Lower leg skin (tissue), 4 donors: Measurements from ENCODE around the gene ZC3H8. TPM values are rescaled to one million over a fixed set of nuclear protein-coding genes. Genes with fewer than 3 reads are reported as not detected.

ENCODE experiments used
- DNase-seq, 2 donors: peaks; one replicate each; pipeline ENCODE4 v3.0.0-alpha.2; 2019; ENCODE audit warnings: low spot score in 2 of 2
- H3K4me3 ChIP-seq: fragments of 200-600 bp; sonication (generic); 2 replicates; pipeline ENCODE4 v1.5.1; 2017; ENCODE audit warnings: mild to moderate bottlenecking, low read depth; ENCODE audit not compliant: poor library complexity, severe bottlenecking
- POLR2A ChIP-seq, 2 donors: fragments of 450-650 bp; IDR thresholded peaks; one replicate each; pipeline ENCODE4 v1.6.1; 2016 to 2017; ENCODE audit warnings: antibody characterized with exemption in 2 of 2, mild to moderate bottlenecking in 1 of 2, moderate library complexity in 1 of 2
- WGBS, 2 donors: methylation state at CpG; one replicate each; pipeline ENCODE4 v1.1.5; 2018; 5-methylcytosine and 5-hydroxymethylcytosine counted together
- intact Hi-C: fragments of 100-400 bp; cut with DNase I; formaldehyde crosslinking; loops from one replicate; pipeline ENCODE4 v1.15.0; 2023; ENCODE audit warnings: low total_unique reads
- total RNA-seq, 4 donors: library from RNA; depleted of rRNA; stranded (reverse); fragments of >200 nt; gene quantifications; one replicate each; pipeline ENCODE4 v1.1.0, GENCODE V29; 2016
- TF ChIP-seq, protein P1 (sequence below), 3 donors: fragments of 450-650 bp; IDR thresholded peaks; one replicate each; pipeline ENCODE4 v1.5.1; 2016; ENCODE audit warnings: antibody characterized with exemption in 3 of 3, mild to moderate bottlenecking in 3 of 3, moderate library complexity in 2 of 3

ZC3H8 gene
- total RNA-seq, result 10 to 100 TPM in 2 of 4 donors, 1 to 10 TPM in 2; 7.9 to 41.0 (median 12.4) TPM

DNA sequence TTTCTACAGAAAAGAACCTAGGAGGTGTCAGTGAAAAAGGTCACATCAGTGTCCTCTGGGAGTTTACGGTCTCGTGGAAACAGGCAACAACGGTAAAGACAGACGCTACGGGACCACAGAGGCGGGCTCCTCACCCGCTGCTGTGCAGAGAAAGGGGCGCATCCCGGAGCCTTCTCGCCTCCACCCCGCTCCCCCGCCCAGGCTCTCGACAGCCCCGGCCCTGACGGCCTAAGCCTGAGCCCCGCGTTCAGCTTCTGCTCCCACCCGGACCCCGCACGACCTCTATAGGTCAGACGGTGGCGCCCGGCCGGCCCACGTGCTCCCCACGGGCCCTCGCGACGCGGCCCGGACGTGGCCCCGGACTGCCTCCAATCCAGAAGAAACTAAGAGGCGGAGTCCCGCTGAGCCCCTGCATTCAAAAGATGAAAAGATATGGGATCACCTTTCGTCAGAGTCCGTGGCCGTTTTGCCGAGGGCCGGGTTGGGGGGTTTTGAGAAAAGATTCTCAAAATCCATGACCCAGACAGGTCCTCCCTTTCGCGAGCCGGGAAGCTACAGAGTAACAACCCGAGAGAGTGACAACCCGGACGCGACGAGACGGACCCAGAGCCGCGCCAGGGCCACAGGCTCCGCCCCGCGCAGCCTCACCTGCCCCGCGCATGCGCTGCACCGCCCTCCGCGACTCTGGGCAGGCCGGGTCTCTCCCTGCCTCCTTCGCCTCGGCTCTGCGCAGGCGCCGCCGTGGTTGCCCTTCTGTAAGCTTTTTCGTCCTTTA, at the start of gene ZC3H8:
Gene ZC3H8, minus strand, starts transcription at position 577 of the 775 bp plus-strand sequence. Its CDS starts 61 bp downstream, at position 516.
- intact Hi-C loops, result no loop called here
- TF ChIP-seq, protein P1, sequence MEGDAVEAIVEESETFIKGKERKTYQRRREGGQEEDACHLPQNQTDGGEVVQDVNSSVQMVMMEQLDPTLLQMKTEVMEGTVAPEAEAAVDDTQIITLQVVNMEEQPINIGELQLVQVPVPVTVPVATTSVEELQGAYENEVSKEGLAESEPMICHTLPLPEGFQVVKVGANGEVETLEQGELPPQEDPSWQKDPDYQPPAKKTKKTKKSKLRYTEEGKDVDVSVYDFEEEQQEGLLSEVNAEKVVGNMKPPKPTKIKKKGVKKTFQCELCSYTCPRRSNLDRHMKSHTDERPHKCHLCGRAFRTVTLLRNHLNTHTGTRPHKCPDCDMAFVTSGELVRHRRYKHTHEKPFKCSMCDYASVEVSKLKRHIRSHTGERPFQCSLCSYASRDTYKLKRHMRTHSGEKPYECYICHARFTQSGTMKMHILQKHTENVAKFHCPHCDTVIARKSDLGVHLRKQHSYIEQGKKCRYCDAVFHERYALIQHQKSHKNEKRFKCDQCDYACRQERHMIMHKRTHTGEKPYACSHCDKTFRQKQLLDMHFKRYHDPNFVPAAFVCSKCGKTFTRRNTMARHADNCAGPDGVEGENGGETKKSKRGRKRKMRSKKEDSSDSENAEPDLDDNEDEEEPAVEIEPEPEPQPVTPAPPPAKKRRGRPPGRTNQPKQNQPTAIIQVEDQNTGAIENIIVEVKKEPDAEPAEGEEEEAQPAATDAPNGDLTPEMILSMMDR (IDR thresholded peaks at IDR 0.05), result no peak
- TF ChIP-seq POLR2A (IDR thresholded peaks at IDR 0.05), result peak in 1 of 2 donors; percentile 37
- H3K4me3 ChIP-seq, result peak within 1 kb of the TSS; percentile 68
- 0 to 1% methylated on average over 63 to 65 of the region's 68 CpGs for WGBS, 2 donors
- DNase-seq, result peak; percentile 92 to 98

DNA sequence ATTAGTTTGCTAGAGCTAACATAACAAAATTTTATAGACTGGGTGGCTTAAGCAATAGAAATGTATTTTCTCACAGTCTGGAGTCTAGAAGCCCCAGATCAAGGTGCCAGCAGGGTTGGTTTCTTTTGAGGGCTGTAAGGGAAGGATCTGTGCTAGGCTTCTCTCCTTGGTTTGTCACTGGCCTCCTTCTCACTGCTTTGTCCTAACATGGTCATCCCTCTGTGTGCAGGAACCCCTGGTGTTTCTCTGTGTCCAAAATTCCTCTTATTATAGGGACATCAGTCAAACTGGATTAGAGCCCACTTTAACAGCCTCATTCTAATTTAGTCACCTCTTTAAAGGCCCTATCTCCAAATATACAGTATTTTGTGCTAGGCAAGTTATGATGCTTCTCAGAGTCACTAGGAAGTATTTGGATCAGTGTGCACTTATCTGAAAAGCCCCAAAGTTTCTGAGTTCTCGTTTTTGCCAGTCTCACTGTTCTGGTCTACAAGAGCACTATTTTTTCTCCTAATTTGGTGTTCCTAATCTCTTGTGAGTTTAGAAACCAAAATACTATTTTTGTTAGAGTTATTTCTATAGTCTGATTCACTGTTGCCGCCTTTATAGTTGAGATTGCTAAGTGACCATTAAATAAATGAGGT, 49.6 kb upstream of the ZC3H8 start:
- H3K4me3 ChIP-seq, result no peak overlapping the region
- no peak for DNase-seq
- intact Hi-C loops, result no loop called here
- no peak for TF ChIP-seq POLR2A (IDR thresholded peaks at IDR 0.05)
- TF ChIP-seq, protein P1 (IDR thresholded peaks at IDR 0.05), result no peak
- WGBS, 2 donors, result 81 to 82% methylated on average over 2 of the region's 2 CpGs

DNA sequence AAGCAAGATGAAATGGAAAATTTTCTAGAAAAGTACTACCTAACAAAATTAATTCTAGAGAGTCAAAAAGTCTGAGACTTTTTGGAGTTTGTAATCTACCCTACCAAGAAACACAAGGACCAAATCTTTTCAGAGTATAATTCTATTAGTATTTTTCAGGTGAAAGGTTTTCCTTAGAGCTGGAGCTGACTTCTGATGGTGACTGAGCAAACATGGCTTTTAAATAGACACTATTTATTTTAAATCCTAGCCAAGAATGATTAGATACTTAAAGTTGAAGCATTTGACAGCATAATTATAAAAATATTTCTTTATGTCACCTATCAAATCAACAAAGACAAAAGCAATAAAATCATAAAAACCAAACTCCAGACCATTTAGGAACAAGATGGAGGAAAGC, 47.1 kb upstream of the ZC3H8 start:
- DNase-seq, result no peak
- TF ChIP-seq, protein P1 (IDR thresholded peaks at IDR 0.05), result no peak
- TF ChIP-seq POLR2A (IDR thresholded peaks at IDR 0.05), result no peak
- no peak overlapping the region for H3K4me3 ChIP-seq
- intact Hi-C loops, result no loop called here

DNA sequence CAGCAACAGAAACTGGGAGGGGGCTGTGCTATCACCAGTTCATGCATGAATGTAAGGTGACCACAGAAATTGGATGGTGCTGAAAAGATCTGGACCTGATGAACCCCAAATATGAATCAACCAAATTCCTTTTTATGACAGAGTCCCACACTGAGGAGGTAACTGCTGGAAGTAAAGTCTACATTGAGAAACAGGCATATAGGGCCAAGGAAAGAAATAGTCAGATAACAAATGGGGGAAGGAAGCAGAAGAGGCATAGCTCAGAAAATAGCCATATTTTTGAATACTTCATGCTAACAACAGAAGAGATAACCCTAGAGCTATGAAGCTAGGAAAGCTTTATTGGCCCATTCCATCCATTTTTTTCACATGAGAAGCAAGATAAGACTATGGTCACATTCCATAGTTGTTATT, 46.3 kb upstream of the ZC3H8 start:
- DNase-seq, result no peak
- intact Hi-C loops, result no loop called here
- no peak overlapping the region for H3K4me3 ChIP-seq
- TF ChIP-seq POLR2A (IDR thresholded peaks at IDR 0.05), result no peak
- TF ChIP-seq, protein P1 (IDR thresholded peaks at IDR 0.05), result no peak

DNA sequence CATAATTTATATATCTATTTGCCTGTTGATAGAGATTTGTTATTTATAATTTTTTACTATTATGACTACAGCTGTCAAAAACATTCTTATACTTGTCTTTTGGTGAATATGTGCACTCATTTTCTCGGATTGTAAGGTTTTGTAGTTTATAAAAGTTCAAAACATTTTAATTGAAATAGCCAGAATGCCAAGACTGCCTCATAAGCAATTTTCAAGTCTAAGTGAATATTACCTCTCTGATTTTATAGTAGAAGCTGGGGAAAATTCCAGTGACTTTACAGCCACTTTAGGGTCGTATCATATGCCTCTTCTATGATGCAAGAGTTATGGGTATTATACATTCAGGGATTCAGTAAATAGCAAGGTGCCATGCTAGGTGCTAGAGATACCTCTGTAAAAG, 41.6 kb upstream of the ZC3H8 start:
- WGBS, 2 donors, result 79 to 84% methylated on average over 2 of the region's 2 CpGs
- intact Hi-C loops, result no loop called here
- DNase-seq, result no peak
- no peak overlapping the region for H3K4me3 ChIP-seq
- TF ChIP-seq, protein P1 (IDR thresholded peaks at IDR 0.05), result no peak
- TF ChIP-seq POLR2A (IDR thresholded peaks at IDR 0.05), result no peak
